AG20443 (cell line): Measurements from ENCODE around the gene KIF21B.

ENCODE experiments used
- DNase-seq: peaks from one replicate; pipeline ENCODE4 v3.0.0; 2012; ENCODE audit warnings: low spot score, mixed read lengths

Gene KIF21B

GRCh38 chr1:200992382-200993048, 31.0 kb downstream of the KIF21B start:
- DNase-seq = no peak

- DNase-seq = no peak
Measured at GRCh38 chr1:200991097-200991614, 32.4 kb downstream of the KIF21B start.

- DNase-seq = no peak
Measured at GRCh38 chr1:200990114-200990513, 33.4 kb downstream of the KIF21B start.

GRCh38 chr1:200989337-200989736, 34.2 kb downstream of the KIF21B start:
- DNase-seq = no peak

- no peak for DNase-seq
Measured at GRCh38 chr1:200988693-200989092, 34.8 kb downstream of the KIF21B start.

- no peak for DNase-seq
Measured at GRCh38 chr1:200985481-200985880, 38.0 kb downstream of the KIF21B start.

GRCh38 chr1:200983035-200983561, 40.4 kb downstream of the KIF21B start:
- no peak for DNase-seq

GRCh38 chr1:200982071-200982945, 41.2 kb downstream of the KIF21B start:
- DNase-seq = peak; percentile 73

GRCh38 chr1:200981278-200981677, 42.2 kb downstream of the KIF21B start:
- no peak for DNase-seq

- DNase-seq = no peak
Measured at GRCh38 chr1:200980873-200981272, 42.6 kb downstream of the KIF21B start.

- DNase-seq = no peak
Measured at GRCh38 chr1:200980452-200980772, 43.1 kb downstream of the KIF21B start.

GRCh38 chr1:200979574-200980451, 43.7 kb downstream of the KIF21B start:
- no peak for DNase-seq

GRCh38 chr1:200977071-200977754, 46.3 kb downstream of the KIF21B start:
- DNase-seq = no peak

GRCh38 chr1:200976634-200977033, 46.9 kb downstream of the KIF21B start:
- no peak for DNase-seq

GRCh38 chr1:200975458-200975857, 48.1 kb downstream of the KIF21B start:
- DNase-seq = no peak

- DNase-seq = no peak
Measured at GRCh38 chr1:200974711-200975110, 48.8 kb downstream of the KIF21B start.

GRCh38 chr1:200973937-200974657, 49.4 kb downstream of the KIF21B start:
- DNase-seq = no peak

- DNase-seq = no peak
Measured at GRCh38 chr1:200972985-200973742, 50.4 kb downstream of the KIF21B start.

- DNase-seq = peak; percentile 89
Measured at GRCh38 chr1:200971955-200972711, 51.4 kb downstream of the KIF21B start.
